ENCODE results near the gene SGK1.
A peak's percentile ranks its signal among the peaks of the same experiment; 100 is the strongest.

DNA sequence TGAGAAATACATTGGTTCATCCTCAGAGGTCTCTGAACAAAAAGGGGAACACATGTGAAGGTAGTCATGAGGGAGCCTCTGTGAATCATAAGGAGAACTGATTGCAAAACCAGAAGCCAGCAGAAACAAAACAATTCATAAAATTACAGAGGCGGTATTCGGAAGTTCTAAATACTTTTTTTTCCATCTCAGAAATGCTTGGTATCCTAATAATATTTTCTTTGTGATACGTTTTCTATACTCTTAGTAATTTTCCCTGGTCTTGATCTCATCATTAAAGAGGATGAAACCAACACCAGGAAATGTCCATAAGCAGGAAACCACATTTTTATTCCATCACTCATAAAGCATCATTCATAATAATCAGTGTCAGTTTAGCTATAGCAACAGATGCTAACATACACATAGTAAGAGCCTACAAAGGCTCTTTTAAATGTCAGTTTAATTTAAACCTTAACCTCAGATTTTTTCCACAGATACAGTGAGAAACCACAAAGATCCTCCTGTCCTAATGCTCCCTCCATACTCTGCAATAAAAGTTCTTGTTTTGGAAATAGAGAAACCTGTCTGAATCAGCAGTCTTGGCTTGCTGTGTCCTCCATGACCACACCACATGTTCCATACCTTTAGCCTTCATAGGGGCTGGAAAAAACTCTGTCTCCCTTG lies 29.2 kb downstream of the SGK1 start:
- TF ChIP-seq POLR2AphosphoS5 (IDR thresholded peaks at IDR 0.05; ENCODE audit: low read depth, low read length) (no peak), POLR2A (IDR thresholded peaks at IDR 0.05; ENCODE audit: low read depth, low read length) (no peak), TAF1 (IDR thresholded peaks at IDR 0.05; ENCODE audit: low read depth, low read length) (no peak), SPI1 (IDR thresholded peaks at IDR 0.05; ENCODE audit: low read depth, low read length) (peak; percentile 82), POU2F2 (IDR thresholded peaks at IDR 0.05; ENCODE audit: low read depth, low read length) (no peak), PAX5 (IDR thresholded peaks at IDR 0.05; ENCODE audit: insufficient read depth, low read length, severe bottlenecking) (no peak)
